Stimulated activated CD8-positive, alpha-beta memory T cell treated with anti-CD3 and anti-CD28 coated beads, Interleukin-4, amount 100 ng/mL, for 24 hours (primary cell): Measurements from ENCODE around the gene ITGA4.

Experiments used
- DNase-seq: peaks from one replicate; pipeline ENCODE4 v3.0.0-alpha.2; 2020; ENCODE audit warnings: low read depth

Gene ITGA4

GRCh38 chr2:181515719-181516118, 58.5 kb downstream of the ITGA4 start:
- no peak for DNase-seq

- DNase-seq, result no peak
Observed at GRCh38 chr2:181516992-181517391, 59.8 kb downstream of the ITGA4 start.

- no peak for DNase-seq
Observed at GRCh38 chr2:181517685-181518301, 60.6 kb downstream of the ITGA4 start.

- no peak for DNase-seq
Observed at GRCh38 chr2:181520253-181520652, 63.1 kb downstream of the ITGA4 start.

- no peak for DNase-seq
Observed at GRCh38 chr2:181523756-181524155, 66.6 kb downstream of the ITGA4 start.

GRCh38 chr2:181526014-181526413, 68.8 kb downstream of the ITGA4 start:
- no peak for DNase-seq

GRCh38 chr2:181527058-181527457, 69.9 kb downstream of the ITGA4 start:
- DNase-seq, result no peak

GRCh38 chr2:181528441-181528840, 71.3 kb downstream of the ITGA4 start:
- no peak for DNase-seq

- no peak for DNase-seq
Observed at GRCh38 chr2:181536730-181537129, 79.5 kb downstream of the ITGA4 start.

- DNase-seq, result no peak
Observed at GRCh38 chr2:181540421-181540820, 83.2 kb downstream of the ITGA4 start.

- no peak for DNase-seq
Observed at GRCh38 chr2:181542170-181542569, 85.0 kb downstream of the ITGA4 start.

GRCh38 chr2:181546086-181546485, 88.9 kb downstream of the ITGA4 start:
- no peak for DNase-seq

GRCh38 chr2:181552808-181553207, 95.6 kb downstream of the ITGA4 start:
- DNase-seq, result no peak

- DNase-seq, result no peak
Observed at GRCh38 chr2:181553244-181553643, 96.1 kb downstream of the ITGA4 start.

GRCh38 chr2:181554061-181554830, 97.1 kb downstream of the ITGA4 start:
- no peak for DNase-seq

- DNase-seq, result no peak
Observed at GRCh38 chr2:181558371-181558770, 101.2 kb downstream of the ITGA4 start.

- no peak for DNase-seq
Observed at GRCh38 chr2:181563101-181563692, 106.0 kb downstream of the ITGA4 start.

- DNase-seq, result no peak
Observed at GRCh38 chr2:181566334-181567032, 109.3 kb downstream of the ITGA4 start.

GRCh38 chr2:181570059-181570458, 112.9 kb downstream of the ITGA4 start:
- no peak for DNase-seq

- no peak for DNase-seq
Observed at GRCh38 chr2:181570833-181571661, 113.9 kb downstream of the ITGA4 start.

GRCh38 chr2:181573140-181573736, 116.1 kb downstream of the ITGA4 start:
- no peak for DNase-seq
